ENCODE results near the gene PARN. TPM values are rescaled to one million over a fixed set of nuclear protein-coding genes. Genes with fewer than 3 reads are reported as not detected.

Gene PARN
- total and polyA plus RNA-seq, 9 of the 15 experiments (the other 6 are each of a cell fraction or from before 2014, with no cell fraction given), result 9.6 to 51.3 (median 40.4) TPM

GRCh38 chr16:14455573-14455972, 174.5 kb downstream of the PARN start:
- Histone ChIP-seq H3K79me2 (ENCODE audit: control insufficient read depth, insufficient read depth, low read length) (no peaks in the 10 kb centered on the region), H3K4me1 (replicated peaks in 1 of 2; ENCODE audit: control insufficient read depth in 2 of 2, insufficient read depth in 2 of 2, low read length in 2 of 2) (no peaks in the 10 kb centered on the region; a peak in 1 of 5 replicates), H3K9ac (ENCODE audit: insufficient read depth in 1 of 2, low read depth in 2 of 2, low read length in 2 of 2) (no peak overlapping the region), H2AFZ (ENCODE audit: low read depth, low read length) (no peak overlapping the region), H3K27ac (ENCODE audit: extremely low read depth, low read depth, low read length) (no peak overlapping the region), H3K36me3 (ENCODE audit: control insufficient read depth, insufficient read depth, low read length) (no peaks in the 10 kb centered on the region; the same call in 2 of the 3 replicates), H3K4me2 (ENCODE audit: insufficient read depth, low read length) (no peak overlapping the region), H3K9me3 (replicated peaks; ENCODE audit: control insufficient read depth, insufficient read depth, low read depth, low read length) (no peaks in the 10 kb centered on the region), H3K27me3 (ENCODE audit: control insufficient read depth in 2 of 2, insufficient read depth in 2 of 2, low read length in 2 of 2) (no peaks in the 10 kb centered on the region), H4K20me1 (replicated peaks; ENCODE audit: control insufficient read depth, insufficient read depth, low read length) (no peaks in the 10 kb centered on the region), H3K4me3 (no peak overlapping the region), H3K9me1 (ENCODE audit: control insufficient read depth, insufficient read depth, low read length) (no peaks in the 10 kb centered on the region)
- FAIRE-seq (peak; percentile 35), DNase-seq (ENCODE audit: extremely low read depth in 1 of 4, low spot score in 3 of 4) (peak; percentile 13 to 32 (median 16)), ATAC-seq (0 out of 3 replicates have a peak, but pooled peaks have one; percentile 35)
- ChIA-PET POLR2A (interaction anchor here (1.2 kb wide), 1 partner anchor 9 kb away, joined by 3 read pairs; no protein-coding TSS in a partner anchor), CTCF (ENCODE audit: low intra/inter-chr PET ratio) (no interaction called here)
- intact Hi-C loops (cut with micrococcal nuclease), result no loop called here
- 55% methylated on average over 5 of the region's 5 CpGs for WGBS (ENCODE audit: insufficient coverage, low coverage, missing lambda C conversion rate)
- no TSS peak for BruUV-seq (replicated peaks)
- in situ Hi-C loops (cut with MboI), result no loop called here
- TF ChIP-seq THRB (CRISPR knock-in tag; conservative IDR thresholded peaks at IDR 0.05), result no peak
- TF ChIP-seq CEBPB (tag; IDR thresholded peaks at IDR 0.05), result no peak
- TF ChIP-seq ZBTB34 (CRISPR knock-in tag; IDR thresholded peaks at IDR 0.05), result no peak
- no peak for TF ChIP-seq ZKSCAN3 (CRISPR knock-in tag; IDR thresholded peaks at IDR 0.05)
- no peak for TF ChIP-seq SMAD2 (IDR thresholded peaks at IDR 0.05; ENCODE audit: low read depth, low read length)
- TF ChIP-seq NR0B1 (IDR thresholded peaks at IDR 0.05; ENCODE audit: partially characterized antibody), result no peak
- TF ChIP-seq NBN (IDR thresholded peaks at IDR 0.05; ENCODE audit: low read depth), result no peak
- TF ChIP-seq MIER1 (IDR thresholded peaks at IDR 0.05; ENCODE audit: low read depth), result peak; percentile 81
- 0 out of 4 replicates have a peak, but pooled peaks of 1 of the 2 experiments have one; percentile 25 for TF ChIP-seq FOXK2 (conservative IDR thresholded peaks at IDR 0.05 in 1 of 2, IDR thresholded peaks at IDR 0.05 in 1 of 2; ENCODE audit: low read depth in 2 of 2)
- TF ChIP-seq SIN3A (IDR thresholded peaks at IDR 0.05; ENCODE audit: borderline replicate concordance in 2 of 2, control insufficient read depth in 1 of 2, low read depth in 2 of 2, low read length in 2 of 2), result 0 out of 4 replicates have a peak, but pooled peaks of 1 of the 2 experiments have one; percentile 53
- no peak for TF ChIP-seq NR2C1 (IDR thresholded peaks at IDR 0.05)
- TF ChIP-seq NR2C1 (tag; IDR thresholded peaks at IDR 0.05), result 0 out of 2 replicates have a peak, but pooled peaks have one; percentile 16

Data from K562 (cell line).